Upper lobe of left lung (tissue), 4 donors: ENCODE data around the gene MACROD2.

Source experiments
- CTCF ChIP-seq, 6 experiments: fragments of 450-650 bp in 4 of 6; fragments of 200-600 bp in 2 of 6; sonication (generic) in 2 of 6; IDR thresholded peaks; one replicate each; pipeline ENCODE4 v1.5.1; 2016 to 2019; ENCODE audit warnings: antibody characterized with exemption in 6 of 6
- EP300 ChIP-seq, 4 donors: sonication (generic); formaldehyde crosslinking; IDR thresholded peaks; one replicate each; pipeline ENCODE4 v1.5.1; 2017; ENCODE audit warnings: antibody characterized with exemption in 4 of 4, control low read depth in 2 of 4

DNA sequence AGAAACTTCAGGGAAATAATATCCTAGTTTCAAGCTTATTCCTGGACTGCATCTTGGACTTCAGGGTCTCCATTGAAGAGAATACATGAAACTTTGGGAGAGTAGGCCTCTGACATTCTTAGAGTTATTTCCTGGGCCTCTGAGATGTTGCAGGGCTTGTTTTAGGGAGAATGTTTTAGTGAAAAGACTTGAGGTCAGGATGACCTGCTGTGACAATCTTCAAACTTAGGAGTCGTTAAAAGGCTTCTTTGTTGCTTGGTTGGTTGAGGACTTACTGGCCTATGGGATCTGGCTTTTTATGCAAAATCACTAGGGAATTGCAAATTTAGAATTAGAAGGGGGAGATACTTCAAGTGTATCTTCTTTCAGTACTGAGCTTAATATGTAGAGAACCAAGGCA is 955.3 kb downstream of the MACROD2 start:
- TF ChIP-seq EP300 (IDR thresholded peaks at IDR 0.05) (no peak), CTCF (IDR thresholded peaks at IDR 0.05) (no peak)
